Gastrocnemius medialis (tissue), 4 donors: ENCODE results near the gene TSHZ1. TPM values are rescaled to one million over a fixed set of nuclear protein-coding genes. Genes with fewer than 3 reads are reported as not detected.
"Not testable (repeated sequence)": the region's sequence is repeated elsewhere in the genome, so short reads cannot be mapped to it uniquely, and the experiment has no call there.

Experiments used
- ATAC-seq, 2 donors: fragments of 150-250 bp; one replicate each; pipeline ENCODE4 v1.9.1; 2016
- DNase-seq, 2 donors: peaks; one replicate each; pipeline ENCODE4 v3.0.0-alpha.2; 2019
- H3K27ac ChIP-seq, 4 donors: fragments of 200-600 bp; sonication (generic); 1 replicate in 1 of 4; 2 replicates in 3 of 4; pipeline ENCODE4 v1.5.1; 2016 to 2018; ENCODE audit warnings: mild to moderate bottlenecking in 2 of 4, moderate library complexity in 1 of 4
- H3K27me3 ChIP-seq, 3 donors: fragments of 200-600 bp; sonication (generic) in 2 of 3; 1 replicate in 1 of 3; 2 replicates in 2 of 3; pipeline versions ENCODE4 v1.5.1 to v1.6.0; 2016 to 2019; ENCODE audit warnings: mild to moderate bottlenecking in 1 of 3, moderate library complexity in 1 of 3
- H3K36me3 ChIP-seq, 2 donors: fragments of 200-600 bp; sonication (generic) in 1 of 2; one replicate each; pipeline ENCODE4 v1.5.1; 2017 to 2018
- H3K4me1 ChIP-seq, 2 donors: fragments of 200-600 bp; sonication (generic) in 1 of 2; one replicate each; pipeline ENCODE4 v1.5.1; 2016 to 2017; ENCODE audit warnings: mild to moderate bottlenecking in 2 of 2
- H3K4me3 ChIP-seq, 4 donors: fragments of 200-600 bp; sonication (generic) in 3 of 4; 1 replicate in 1 of 4; 2 replicates in 3 of 4; pipeline ENCODE4 v1.5.1; 2016 to 2019; ENCODE audit warnings: mild to moderate bottlenecking in 2 of 4
- H3K9me3 ChIP-seq, 3 donors: fragments of 200-600 bp; sonication (generic) in 2 of 3; 1 replicate in 1 of 3; 2 replicates in 2 of 3; pipeline ENCODE4 v1.5.1; 2016 to 2019
- POLR2A ChIP-seq, 2 donors: fragments of 450-650 bp; IDR thresholded peaks; one replicate each; pipeline ENCODE4 v1.6.1; 2017; ENCODE audit warnings: antibody characterized with exemption in 2 of 2, mild to moderate bottlenecking in 2 of 2, moderate library complexity in 2 of 2
- in situ Hi-C, 4 donors: fragments of 200-750 bp; cut with MboI; loops; one replicate each; pipeline versions ENCODE4 v1.15.0 to v1.8.0; 2017; ENCODE audit warnings: low sequenced_read_pairs in 4 of 4
- intact Hi-C: fragments of 100-400 bp; cut with DNase I; formaldehyde crosslinking; loops from one replicate; pipeline ENCODE4 v1.15.1; 2023; ENCODE audit warnings: low total_unique reads
- total RNA-seq, 4 donors: library from RNA; depleted of rRNA; stranded (reverse); fragments of >200 nt; gene quantifications; one replicate each; pipeline versions ENCODE4 v1.1.0 to v1.2.3, GENCODE V29; 2016
- TF ChIP-seq, protein P1 (sequence below), 5 experiments: fragments of 450-650 bp in 3 of 5; fragments of 200-600 bp in 2 of 5; sonication (generic) in 2 of 5; IDR thresholded peaks in 4 of 5; conservative IDR thresholded peaks in 1 of 5; 1 replicate in 4 of 5; 2 replicates in 1 of 5; pipeline ENCODE4 v1.5.1; 2016 to 2019; ENCODE audit warnings: antibody characterized with exemption in 5 of 5, mild to moderate bottlenecking in 3 of 5, moderate library complexity in 3 of 5

The TSHZ1 gene
- total RNA-seq, 4 donors from 2014 or later = 5.9 to 7.9 (median 7.6) TPM

DNA sequence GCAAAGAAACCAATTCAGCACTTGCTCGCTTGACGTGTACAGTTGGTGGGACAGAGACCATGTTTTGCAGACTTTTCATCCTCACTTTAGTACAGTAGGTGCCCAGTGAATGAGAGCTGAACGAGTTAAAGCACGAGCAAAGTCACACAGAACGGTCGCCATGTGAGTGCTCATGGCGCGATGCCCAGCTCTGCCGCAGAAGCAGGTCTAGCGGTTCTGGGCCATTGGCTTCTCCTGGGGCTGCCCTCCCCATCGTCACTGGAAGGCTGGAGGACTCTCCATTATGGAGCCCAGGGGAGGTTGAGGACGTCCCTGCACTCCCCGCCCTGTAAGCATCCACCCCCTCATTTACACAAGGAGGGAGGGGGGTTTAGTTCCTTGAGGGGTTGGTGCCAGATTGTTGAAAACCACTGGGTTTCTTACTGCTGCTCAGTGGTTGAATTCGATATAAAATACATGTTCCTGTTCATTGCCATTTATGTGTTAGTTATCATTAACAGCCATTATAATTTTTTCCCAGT, 26.6 kb upstream of the TSHZ1 start:
- no peak overlapping the region for H3K27ac ChIP-seq
- no peaks in the 10 kb centered on the region for H3K4me1 ChIP-seq
- no peak for TF ChIP-seq POLR2A (IDR thresholded peaks at IDR 0.05)
- TF ChIP-seq, protein P1, sequence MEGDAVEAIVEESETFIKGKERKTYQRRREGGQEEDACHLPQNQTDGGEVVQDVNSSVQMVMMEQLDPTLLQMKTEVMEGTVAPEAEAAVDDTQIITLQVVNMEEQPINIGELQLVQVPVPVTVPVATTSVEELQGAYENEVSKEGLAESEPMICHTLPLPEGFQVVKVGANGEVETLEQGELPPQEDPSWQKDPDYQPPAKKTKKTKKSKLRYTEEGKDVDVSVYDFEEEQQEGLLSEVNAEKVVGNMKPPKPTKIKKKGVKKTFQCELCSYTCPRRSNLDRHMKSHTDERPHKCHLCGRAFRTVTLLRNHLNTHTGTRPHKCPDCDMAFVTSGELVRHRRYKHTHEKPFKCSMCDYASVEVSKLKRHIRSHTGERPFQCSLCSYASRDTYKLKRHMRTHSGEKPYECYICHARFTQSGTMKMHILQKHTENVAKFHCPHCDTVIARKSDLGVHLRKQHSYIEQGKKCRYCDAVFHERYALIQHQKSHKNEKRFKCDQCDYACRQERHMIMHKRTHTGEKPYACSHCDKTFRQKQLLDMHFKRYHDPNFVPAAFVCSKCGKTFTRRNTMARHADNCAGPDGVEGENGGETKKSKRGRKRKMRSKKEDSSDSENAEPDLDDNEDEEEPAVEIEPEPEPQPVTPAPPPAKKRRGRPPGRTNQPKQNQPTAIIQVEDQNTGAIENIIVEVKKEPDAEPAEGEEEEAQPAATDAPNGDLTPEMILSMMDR (IDR thresholded peaks at IDR 0.05 in 4 of 5, conservative IDR thresholded peaks at IDR 0.05 in 1 of 5) = no peak
- intact Hi-C loops = no loop called here
- ATAC-seq = no peak
- H3K4me3 ChIP-seq = no peak overlapping the region
- H3K36me3 ChIP-seq = no peaks in the 10 kb centered on the region
- in situ Hi-C loops = no loop called here
- H3K9me3 ChIP-seq = no peaks in the 10 kb centered on the region
- H3K27me3 ChIP-seq = no peaks in the 10 kb centered on the region
- DNase-seq = no peak

DNA sequence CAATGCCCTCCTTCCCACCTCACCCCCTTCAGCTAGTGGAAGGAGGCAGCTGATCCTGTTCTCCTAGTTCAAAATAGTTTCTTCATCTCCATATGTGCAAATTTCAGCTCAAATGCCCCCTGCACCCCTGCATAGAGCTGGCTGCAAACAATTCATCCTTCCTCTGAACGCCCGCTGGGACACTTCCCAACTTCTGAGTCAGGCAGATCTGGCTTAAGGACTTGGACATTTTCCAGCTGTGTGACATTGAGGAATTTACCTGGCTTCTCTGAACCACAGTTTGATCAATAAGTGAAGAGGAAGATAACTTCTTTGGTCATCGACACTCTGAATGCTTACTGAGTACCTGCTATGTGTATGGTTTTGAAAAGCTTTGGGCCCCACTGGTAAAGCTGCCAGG, 25.1 kb upstream of the TSHZ1 start:
- Histone ChIP-seq H3K4me3 (no peak overlapping the region), H3K4me1 (no peaks in the 10 kb centered on the region), H3K27me3 (no peaks in the 10 kb centered on the region), H3K9me3 (no peaks in the 10 kb centered on the region), H3K27ac (no peak overlapping the region), H3K36me3 (no peaks in the 10 kb centered on the region)
- in situ Hi-C loops = no loop called here
- no peak for TF ChIP-seq POLR2A (IDR thresholded peaks at IDR 0.05)
- TF ChIP-seq, protein P1 (IDR thresholded peaks at IDR 0.05 in 4 of 5, conservative IDR thresholded peaks at IDR 0.05 in 1 of 5) = no peak
- no peak for ATAC-seq
- intact Hi-C loops = no loop called here
- no peak for DNase-seq

DNA sequence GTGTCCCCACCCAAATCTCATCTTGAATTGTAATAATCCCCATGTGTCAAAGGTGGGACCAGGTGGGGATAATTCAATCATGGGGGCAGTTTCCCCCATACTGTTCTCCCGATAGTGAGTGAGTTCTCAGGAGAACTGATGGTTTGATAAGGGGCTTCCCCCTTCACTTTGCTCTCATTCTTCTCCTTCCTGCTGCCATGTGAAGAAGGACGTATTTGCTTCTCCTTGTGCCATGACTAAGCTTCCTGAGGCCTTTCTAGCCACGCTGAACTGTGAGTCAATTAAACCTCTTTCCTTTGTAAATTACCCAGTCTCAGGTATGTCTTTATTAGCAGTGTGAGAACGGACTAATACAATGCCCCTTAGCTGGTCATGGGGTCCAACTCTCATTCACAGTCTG, 22.9 kb upstream of the TSHZ1 start:
- H3K4me1 ChIP-seq, H3K9me3 ChIP-seq, intact Hi-C loops, H3K27me3 ChIP-seq, DNase-seq, H3K27ac ChIP-seq, H3K4me3 ChIP-seq, in situ Hi-C loops, ATAC-seq, H3K36me3 ChIP-seq: not testable (repeated sequence)

DNA sequence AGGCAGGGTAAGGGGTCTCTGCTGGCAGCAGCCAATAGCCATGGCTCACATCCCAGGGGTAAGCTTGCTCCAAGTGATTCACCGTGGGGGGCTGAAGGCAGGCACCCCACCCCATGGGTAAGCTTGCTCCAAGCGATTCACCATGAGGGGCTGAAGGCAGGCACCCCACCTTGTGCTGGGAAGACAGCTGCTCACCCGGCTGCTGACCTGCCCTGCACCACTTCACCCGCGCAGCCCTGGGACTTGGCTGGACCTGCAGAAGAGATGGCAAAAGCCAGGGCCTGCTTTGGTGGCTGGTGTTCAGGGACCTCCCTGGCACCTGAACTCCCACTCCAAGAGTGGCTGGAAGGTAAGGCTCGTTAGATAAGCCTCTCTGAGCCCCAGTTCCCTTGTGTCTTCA, 20.9 kb upstream of the TSHZ1 start:
- in situ Hi-C loops = no loop called here
- H3K36me3 ChIP-seq = no peaks in the 10 kb centered on the region
- H3K9me3 ChIP-seq = no peaks in the 10 kb centered on the region
- no peak overlapping the region for H3K27ac ChIP-seq
- no peak overlapping the region for H3K4me3 ChIP-seq
- intact Hi-C loops = no loop called here
- no peak for ATAC-seq
- no peaks in the 10 kb centered on the region for H3K27me3 ChIP-seq
- no peaks in the 10 kb centered on the region for H3K4me1 ChIP-seq
- TF ChIP-seq POLR2A (IDR thresholded peaks at IDR 0.05) = no peak
- TF ChIP-seq, protein P1 (IDR thresholded peaks at IDR 0.05 in 4 of 5, conservative IDR thresholded peaks at IDR 0.05 in 1 of 5) = no peak
- no peak for DNase-seq

DNA sequence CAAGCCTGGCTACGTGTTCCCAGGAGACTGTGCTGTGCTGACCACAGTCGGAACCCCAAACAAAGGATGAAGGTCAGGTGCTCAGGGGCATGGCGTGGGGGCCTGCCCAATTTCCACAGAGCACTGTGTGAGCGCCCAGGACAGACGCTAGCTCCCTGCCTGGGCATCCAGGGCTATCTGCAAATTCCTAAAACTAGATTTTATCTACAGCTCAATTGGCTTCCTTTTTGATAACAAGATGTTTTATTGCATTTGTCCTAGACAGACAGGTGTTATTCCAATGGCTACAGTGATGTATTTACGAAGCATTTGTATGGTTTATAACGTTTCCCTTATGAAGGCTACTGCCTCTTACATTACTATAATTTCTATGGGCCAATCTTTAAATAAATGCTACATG, 17.7 kb upstream of the TSHZ1 start:
- H3K27ac ChIP-seq = no peak overlapping the region
- no peak overlapping the region for H3K4me3 ChIP-seq
- H3K9me3 ChIP-seq = no peaks in the 10 kb centered on the region
- ATAC-seq (no peak), DNase-seq (no peak)
- peaks cover 2 to 6% of the 10 kb centered on the region in 2 donors for H3K4me1 ChIP-seq
- H3K27me3 ChIP-seq = no peaks in the 10 kb centered on the region
- H3K36me3 ChIP-seq = no peaks in the 10 kb centered on the region
- TF ChIP-seq POLR2A (IDR thresholded peaks at IDR 0.05) = no peak
- TF ChIP-seq, protein P1 (IDR thresholded peaks at IDR 0.05 in 4 of 5, conservative IDR thresholded peaks at IDR 0.05 in 1 of 5) = no peak
- in situ Hi-C loops (no loop called here), intact Hi-C loops (no loop called here)
